Measurements from ENCODE around the gene GSTM2.

Gene GSTM2

GRCh38 chr1:109630081-109630897 lies 37.6 kb upstream of the GSTM2 start:
- FAIRE-seq: no peak

GRCh38 chr1:109630898-109631512 lies 36.9 kb upstream of the GSTM2 start:
- no peak for FAIRE-seq

- no peak for FAIRE-seq
These were observed 36.0 kb upstream of the GSTM2 start for GRCh38 chr1:109631513-109632505.

- no peak for FAIRE-seq
These were observed 35.0 kb upstream of the GSTM2 start for GRCh38 chr1:109632671-109633346.

- FAIRE-seq: no peak
These were observed 33.6 kb upstream of the GSTM2 start for GRCh38 chr1:109634292-109634691.

- FAIRE-seq: no peak
These were observed 32.8 kb upstream of the GSTM2 start for GRCh38 chr1:109634771-109635750.

GRCh38 chr1:109635862-109636200 lies 32.0 kb upstream of the GSTM2 start:
- no peak for FAIRE-seq

GRCh38 chr1:109636201-109636952 lies 31.5 kb upstream of the GSTM2 start:
- no peak for FAIRE-seq

- no peak for FAIRE-seq
These were observed 30.4 kb upstream of the GSTM2 start for GRCh38 chr1:109637446-109637845.

- no peak for FAIRE-seq
These were observed 28.6 kb upstream of the GSTM2 start for GRCh38 chr1:109639063-109639840.

- no peak for FAIRE-seq
These were observed 28.0 kb upstream of the GSTM2 start for GRCh38 chr1:109639841-109640184.

- FAIRE-seq: no peak
These were observed 27.5 kb upstream of the GSTM2 start for GRCh38 chr1:109640285-109640865.

GRCh38 chr1:109641078-109641740 lies 26.6 kb upstream of the GSTM2 start:
- no peak for FAIRE-seq

GRCh38 chr1:109641861-109642260 lies 26.0 kb upstream of the GSTM2 start:
- no peak for FAIRE-seq

GRCh38 chr1:109642626-109643025 lies 25.2 kb upstream of the GSTM2 start:
- no peak for FAIRE-seq

GRCh38 chr1:109643385-109644230 lies 24.2 kb upstream of the GSTM2 start:
- FAIRE-seq: no peak

GRCh38 chr1:109644670-109645069 lies 23.2 kb upstream of the GSTM2 start:
- FAIRE-seq: no peak

GRCh38 chr1:109649491-109649914 lies 18.4 kb upstream of the GSTM2 start:
- FAIRE-seq: peak; percentile 83
